Measurements from ENCODE around the gene CD37. TPM values are rescaled to one million over a fixed set of nuclear protein-coding genes. Genes with fewer than 3 reads are reported as not detected.

Gene CD37
- total RNA-seq, 2 experiments from 2014 or later, result 178 to 181 TPM

GRCh38 chr19:49339301-49340068 lies 4.3 kb downstream of the CD37 start:
- intact Hi-C loops (cut with micrococcal nuclease), result no loop called here
- peaks cover 43% of the 10 kb centered on the region for H3K4me1 Mint-ChIP-seq (ENCODE audit: low read depth)
- H3K4me3 Mint-ChIP-seq, result no peak overlapping the region
- H3K9me3 Mint-ChIP-seq, result no peaks in the 10 kb centered on the region
- no peak overlapping the region for H3K27ac Mint-ChIP-seq
- no peak for DNase-seq
- CTCF ChIA-PET, result interaction anchor here (1.3 kb wide), 1 partner anchor 11 kb away, joined by 3 read pairs; no protein-coding TSS in a partner anchor
- H3K36me3 Mint-ChIP-seq, result peaks cover 26% of the 10 kb centered on the region
- POLR2A ChIA-PET, result no interaction called here
- H3K27me3 Mint-ChIP-seq, result no peaks in the 10 kb centered on the region

GRCh38 chr19:49340069-49340864 lies 5.1 kb downstream of the CD37 start:
- H3K4me1 Mint-ChIP-seq (ENCODE audit: low read depth), result peaks cover 43% of the 10 kb centered on the region
- intact Hi-C loops (cut with micrococcal nuclease), result no loop called here
- POLR2A ChIA-PET, result no interaction called here
- CTCF ChIA-PET, result interaction anchor here (1.3 kb wide), 1 partner anchor 12 kb away, joined by 3 read pairs; no protein-coding TSS in a partner anchor
- H3K27ac Mint-ChIP-seq, result peak overlapping the region; percentile 49
- DNase-seq, result peak; percentile 18
- H3K27me3 Mint-ChIP-seq, result no peaks in the 10 kb centered on the region
- no peak overlapping the region for H3K4me3 Mint-ChIP-seq
- H3K9me3 Mint-ChIP-seq, result no peaks in the 10 kb centered on the region
- peaks cover 26% of the 10 kb centered on the region for H3K36me3 Mint-ChIP-seq

GRCh38 chr19:49340865-49341718 lies 5.9 kb downstream of the CD37 start:
- DNase-seq, result no peak
- Mint-ChIP-seq H3K4me1 (ENCODE audit: low read depth) (peaks cover 41% of the 10 kb centered on the region), H3K36me3 (peaks cover 26% of the 10 kb centered on the region), H3K9me3 (no peaks in the 10 kb centered on the region), H3K27me3 (no peaks in the 10 kb centered on the region), H3K4me3 (no peak overlapping the region), H3K27ac (no peak overlapping the region)
- CTCF ChIA-PET, result interaction anchor here (0.5 to 1.3 kb wide), 2 partner anchors 13 to 250 kb away, joined by 3 to 4 read pairs; no protein-coding TSS in a partner anchor
- intact Hi-C loops (cut with micrococcal nuclease), result no loop called here
- POLR2A ChIA-PET, result no interaction called here

GRCh38 chr19:49342291-49342721 lies 7.1 kb downstream of the CD37 start:
- POLR2A ChIA-PET, result no interaction called here

GRCh38 chr19:49343123-49343522 lies 7.9 kb downstream of the CD37 start:
- intact Hi-C loops (cut with micrococcal nuclease), result no loop called here
- no peak for DNase-seq
- no peaks in the 10 kb centered on the region for H3K9me3 Mint-ChIP-seq
- no peak overlapping the region for H3K27ac Mint-ChIP-seq
- peaks cover 24% of the 10 kb centered on the region for H3K4me1 Mint-ChIP-seq (ENCODE audit: low read depth)
- peaks cover 17% of the 10 kb centered on the region for H3K36me3 Mint-ChIP-seq
- no peaks in the 10 kb centered on the region for H3K27me3 Mint-ChIP-seq
- ChIA-PET POLR2A (no interaction called here), CTCF (no interaction called here)
- no peak overlapping the region for H3K4me3 Mint-ChIP-seq

More at GRCh38 chr19:49342291-49342721, 7.1 kb downstream of the CD37 start:
- no peak for DNase-seq
- CTCF ChIA-PET, result no interaction called here
- intact Hi-C loops (cut with micrococcal nuclease), result no loop called here
- Mint-ChIP-seq H3K27me3 (no peaks in the 10 kb centered on the region), H3K9me3 (no peaks in the 10 kb centered on the region), H3K4me1 (ENCODE audit: low read depth) (peaks cover 31% of the 10 kb centered on the region), H3K4me3 (no peak overlapping the region), H3K36me3 (peaks cover 23% of the 10 kb centered on the region), H3K27ac (no peak overlapping the region)

- intact Hi-C loops (cut with micrococcal nuclease), result no loop called here
- peaks cover 7% of the 10 kb centered on the region for H3K36me3 Mint-ChIP-seq
- POLR2A ChIA-PET, result no interaction called here
Measured at GRCh38 chr19:49344505-49345423, 9.6 kb downstream of the CD37 start.

GRCh38 chr19:49347191-49347590 lies 12.0 kb downstream of the CD37 start:
- H3K4me1 Mint-ChIP-seq (ENCODE audit: low read depth), result peaks cover 9% of the 10 kb centered on the region

More at GRCh38 chr19:49344505-49345423, 9.6 kb downstream of the CD37 start:
- CTCF ChIA-PET, result interaction anchor here (0.9 to 1.2 kb wide), 2 partner anchors 13 to 44 kb away, joined by 3 to 4 read pairs; no protein-coding TSS in a partner anchor
- H3K4me1 Mint-ChIP-seq (ENCODE audit: low read depth), result peaks cover 16% of the 10 kb centered on the region
- no peak for DNase-seq
- H3K27me3 Mint-ChIP-seq, result no peaks in the 10 kb centered on the region
- no peak overlapping the region for H3K4me3 Mint-ChIP-seq
- H3K9me3 Mint-ChIP-seq, result no peaks in the 10 kb centered on the region
- H3K27ac Mint-ChIP-seq, result no peak overlapping the region

GRCh38 chr19:49347835-49348234 lies 12.6 kb downstream of the CD37 start:
- H3K4me3 Mint-ChIP-seq, result no peak overlapping the region
- no peaks in the 10 kb centered on the region for H3K9me3 Mint-ChIP-seq
- H3K4me1 Mint-ChIP-seq (ENCODE audit: low read depth), result peaks cover 6% of the 10 kb centered on the region
- peak; percentile 36 for DNase-seq
- ChIA-PET POLR2A (no interaction called here), CTCF (interaction anchor here (0.8 to 1.3 kb wide), 2 partner anchors 82 to 128 kb away, joined by 3 read pairs; no protein-coding TSS in a partner anchor)
- intact Hi-C loops (cut with micrococcal nuclease), result no loop called here
- no peak overlapping the region for H3K27ac Mint-ChIP-seq
- H3K27me3 Mint-ChIP-seq, result no peaks in the 10 kb centered on the region
- H3K36me3 Mint-ChIP-seq, result no peaks in the 10 kb centered on the region

More at GRCh38 chr19:49347191-49347590, 12.0 kb downstream of the CD37 start:
- ChIA-PET CTCF (no interaction called here), POLR2A (no interaction called here)
- intact Hi-C loops (cut with micrococcal nuclease), result no loop called here
- Mint-ChIP-seq H3K9me3 (no peaks in the 10 kb centered on the region), H3K4me3 (no peak overlapping the region), H3K27me3 (no peaks in the 10 kb centered on the region), H3K27ac (no peak overlapping the region), H3K36me3 (no peaks in the 10 kb centered on the region)
- DNase-seq, result no peak

- Mint-ChIP-seq H3K27ac (no peak overlapping the region), H3K27me3 (no peaks in the 10 kb centered on the region), H3K9me3 (no peaks in the 10 kb centered on the region), H3K4me3 (no peak overlapping the region), H3K4me1 (ENCODE audit: low read depth) (peaks cover 2% of the 10 kb centered on the region), H3K36me3 (no peaks in the 10 kb centered on the region)
- DNase-seq, result no peak
- POLR2A ChIA-PET, result no interaction called here
- intact Hi-C loops (cut with micrococcal nuclease), result no loop called here
- CTCF ChIA-PET, result interaction anchor here (0.8 to 1.3 kb wide), 2 partner anchors 82 to 127 kb away, joined by 3 read pairs; no protein-coding TSS in a partner anchor
Measured at GRCh38 chr19:49348305-49349189, 13.3 kb downstream of the CD37 start.

GRCh38 chr19:49349567-49349966 lies 14.4 kb downstream of the CD37 start:
- intact Hi-C loops (cut with micrococcal nuclease), result no loop called here
- Mint-ChIP-seq H3K36me3 (no peaks in the 10 kb centered on the region), H3K27ac (no peak overlapping the region), H3K4me3 (no peak overlapping the region), H3K4me1 (ENCODE audit: low read depth) (peaks cover 1% of the 10 kb centered on the region), H3K27me3 (no peaks in the 10 kb centered on the region), H3K9me3 (no peaks in the 10 kb centered on the region)
- CTCF ChIA-PET, result no interaction called here
- POLR2A ChIA-PET, result no interaction called here
- DNase-seq, result no peak
